Gastroesophageal sphincter (tissue), 3 donors: Measurements from ENCODE around the gene FAM163B.

Experiments
- POLR2A ChIP-seq, 2 donors: fragments of 450-650 bp; IDR thresholded peaks; one replicate each; pipeline ENCODE4 v1.6.1; 2017; ENCODE audit warnings: antibody characterized with exemption in 2 of 2, mild to moderate bottlenecking in 2 of 2, moderate library complexity in 1 of 2
- TF ChIP-seq, protein P1 (sequence below), 4 experiments: fragments of 200-600 bp in 2 of 4; fragments of 450-650 bp in 2 of 4; sonication (generic) in 1 of 4; IDR thresholded peaks; one replicate each; pipeline ENCODE4 v1.5.1; 2017 to 2019; ENCODE audit warnings: antibody characterized with exemption in 4 of 4, mild to moderate bottlenecking in 2 of 4, moderate library complexity in 2 of 4

DNA sequence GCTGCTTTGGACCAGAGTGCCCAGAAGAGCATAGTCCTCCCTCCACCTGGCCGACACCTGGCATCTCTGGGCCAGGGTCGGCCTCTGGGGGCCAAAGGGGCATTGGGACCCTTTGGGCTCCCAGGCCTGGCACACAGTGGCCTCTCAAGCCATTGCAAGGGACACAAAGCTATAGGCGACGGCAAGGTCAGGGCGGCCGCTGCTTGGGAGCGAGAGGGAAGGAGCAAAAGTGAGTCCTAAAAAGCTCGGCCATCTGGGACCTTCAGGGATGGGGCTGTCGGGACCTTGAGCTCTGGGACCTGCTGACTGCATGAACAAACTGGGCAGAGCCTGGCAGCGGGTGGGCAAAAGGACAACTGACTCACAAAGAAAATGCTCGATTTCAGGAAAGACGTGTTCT lies 40.8 kb upstream of the FAM163B start:
- TF ChIP-seq, protein P1, sequence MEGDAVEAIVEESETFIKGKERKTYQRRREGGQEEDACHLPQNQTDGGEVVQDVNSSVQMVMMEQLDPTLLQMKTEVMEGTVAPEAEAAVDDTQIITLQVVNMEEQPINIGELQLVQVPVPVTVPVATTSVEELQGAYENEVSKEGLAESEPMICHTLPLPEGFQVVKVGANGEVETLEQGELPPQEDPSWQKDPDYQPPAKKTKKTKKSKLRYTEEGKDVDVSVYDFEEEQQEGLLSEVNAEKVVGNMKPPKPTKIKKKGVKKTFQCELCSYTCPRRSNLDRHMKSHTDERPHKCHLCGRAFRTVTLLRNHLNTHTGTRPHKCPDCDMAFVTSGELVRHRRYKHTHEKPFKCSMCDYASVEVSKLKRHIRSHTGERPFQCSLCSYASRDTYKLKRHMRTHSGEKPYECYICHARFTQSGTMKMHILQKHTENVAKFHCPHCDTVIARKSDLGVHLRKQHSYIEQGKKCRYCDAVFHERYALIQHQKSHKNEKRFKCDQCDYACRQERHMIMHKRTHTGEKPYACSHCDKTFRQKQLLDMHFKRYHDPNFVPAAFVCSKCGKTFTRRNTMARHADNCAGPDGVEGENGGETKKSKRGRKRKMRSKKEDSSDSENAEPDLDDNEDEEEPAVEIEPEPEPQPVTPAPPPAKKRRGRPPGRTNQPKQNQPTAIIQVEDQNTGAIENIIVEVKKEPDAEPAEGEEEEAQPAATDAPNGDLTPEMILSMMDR (IDR thresholded peaks at IDR 0.05) = no peak
- TF ChIP-seq POLR2A (IDR thresholded peaks at IDR 0.05) = no peak
